HepG2 (cell line): ENCODE data around the gene PPM1M. TPM values are rescaled to one million over a fixed set of nuclear protein-coding genes. Genes with fewer than 3 reads are reported as not detected.

Experiments used
- ARNT ChIP-seq: fragments of 450-650 bp; IDR thresholded peaks from 2 replicates; pipeline ENCODE4 v1.6.1; 2017
- ARNTL ChIP-seq: sonication (generic); formaldehyde crosslinking; IDR thresholded peaks from 2 replicates; pipeline ENCODE4 v1.4.0; 2020; ENCODE audit warnings: mild to moderate bottlenecking, missing genetic modification reagents
- ELF3 ChIP-seq: IDR thresholded peaks from 2 replicates; pipeline ENCODE4 v1.6.1; 2016; ENCODE audit warnings: missing genetic modification reagents, missing compliant biosample characterization
- FOXP1 ChIP-seq, 2 experiments: fragments of 450-650 bp in 1 of 2; IDR thresholded peaks; 2 replicates each; pipeline ENCODE4 v1.6.1; 2017 to 2018; ENCODE audit warnings: antibody characterized with exemption in 1 of 2
- GTF2F1 ChIP-seq: fragments of 150-350 bp; IDR thresholded peaks from 2 replicates; pipeline ENCODE4 v1.6.1; 2014; ENCODE audit warnings: low read length
- IRF2 ChIP-seq: IDR thresholded peaks from 2 replicates; pipeline ENCODE4 v1.6.1; 2018; ENCODE audit warnings: missing genetic modification reagents, missing compliant biosample characterization
- KLF6 ChIP-seq: IDR thresholded peaks from 2 replicates; pipeline ENCODE4 v1.8.0; 2016; ENCODE audit warnings: missing biosample characterization, missing genetic modification reagents
- MBD4 ChIP-seq: IDR thresholded peaks from 2 replicates; pipeline ENCODE4 v1.6.1; 2012; ENCODE audit warnings: low read length, inconsistent platforms, borderline replicate concordance
- MLLT10 ChIP-seq: sonication (generic); formaldehyde crosslinking; IDR thresholded peaks from 2 replicates; pipeline ENCODE4 v1.4.0; 2020; ENCODE audit warnings: missing genetic modification reagents
- NR3C1 ChIP-seq: sonication (generic); formaldehyde crosslinking; IDR thresholded peaks from 2 replicates; pipeline ENCODE4 v1.4.0; 2020; ENCODE audit warnings: missing genetic modification reagents
- PRPF4 ChIP-seq: fragments of 200-400 bp; formaldehyde crosslinking; IDR thresholded peaks from 2 replicates; pipeline ENCODE4 v1.6.1; 2016; ENCODE audit warnings: low read length, low read depth; ENCODE audit not compliant: poor library complexity, severe bottlenecking
- TP53 ChIP-seq: sonication (generic); formaldehyde crosslinking; conservative IDR thresholded peaks from 2 replicates; pipeline ENCODE4 v1.4.0; 2020; ENCODE audit warnings: missing genetic modification reagents
- ZC3H4 ChIP-seq: sonication (generic); formaldehyde crosslinking; IDR thresholded peaks from 2 replicates; pipeline ENCODE4 v1.4.0; 2020; ENCODE audit warnings: missing genetic modification reagents, borderline replicate concordance
- ZZZ3 ChIP-seq: sonication (generic); formaldehyde crosslinking; IDR thresholded peaks from 2 replicates; pipeline ENCODE4 v1.4.0; 2020; ENCODE audit warnings: missing genetic modification reagents, mild to moderate bottlenecking, borderline replicate concordance
- polyA plus RNA-seq, 8 experiments: library from polyadenylated mRNA; depleted of rRNA in 3 of 8; stranded (reverse) in 7 of 8; unstranded in 1 of 8; fragments of >200 nt; fragmentation: Illumina TruSeq in 4 of 8; extraction: Trizol in 4 of 8; gene quantifications; 2 replicates each; pipeline versions ENCODE4 v1.2.1 to v1.2.3, GENCODE V29; 2011 to 2016; ENCODE audit warnings: low read depth in 4 of 8, missing spikeins in 1 of 8, mixed read lengths in 1 of 8; ENCODE audit not compliant: insufficient read depth in 1 of 8
- total RNA-seq, 5 experiments: library from RNA; depleted of rRNA; stranded (reverse); fragments of >200 nt; fragmentation: Illumina TruSeq; extraction: Trizol; gene quantifications; 2 replicates each; pipeline ENCODE4 v1.2.3, GENCODE V29; 2016; ENCODE audit warnings: low read depth in 1 of 5
- TF ChIP-seq, protein P1 (sequence below): sonication (generic); formaldehyde crosslinking; IDR thresholded peaks from 2 replicates; pipeline ENCODE4 v1.8.1; 2023; ENCODE audit warnings: mild to moderate bottlenecking, inconsistent platforms, moderate library complexity, missing genetic modification reagents, borderline replicate concordance
- TF ChIP-seq, protein P2 (sequence below): sonication (generic); formaldehyde crosslinking; IDR thresholded peaks from 2 replicates; pipeline ENCODE4 v1.5.0; 2020; ENCODE audit warnings: missing genetic modification reagents
- TF ChIP-seq, protein P3 (sequence below): conservative IDR thresholded peaks from 2 replicates; pipeline ENCODE4 v1.6.1; 2018; ENCODE audit warnings: missing genetic modification reagents
- TF ChIP-seq, protein P4 (sequence below): sonication (generic); formaldehyde crosslinking; IDR thresholded peaks from 2 replicates; pipeline ENCODE4 v1.4.0; 2020; ENCODE audit warnings: mild to moderate bottlenecking, missing genetic modification reagents
- TF ChIP-seq, protein P5 (sequence below): sonication (generic); formaldehyde crosslinking; IDR thresholded peaks from 2 replicates; pipeline ENCODE4 v1.4.0; 2020; ENCODE audit warnings: missing genetic modification reagents

The PPM1M gene
- total and polyA plus RNA-seq, 2 of the 13 experiments (the other 11 are each of a cell fraction or from before 2014, with no cell fraction given), result 2.5 to 5.9 TPM

DNA sequence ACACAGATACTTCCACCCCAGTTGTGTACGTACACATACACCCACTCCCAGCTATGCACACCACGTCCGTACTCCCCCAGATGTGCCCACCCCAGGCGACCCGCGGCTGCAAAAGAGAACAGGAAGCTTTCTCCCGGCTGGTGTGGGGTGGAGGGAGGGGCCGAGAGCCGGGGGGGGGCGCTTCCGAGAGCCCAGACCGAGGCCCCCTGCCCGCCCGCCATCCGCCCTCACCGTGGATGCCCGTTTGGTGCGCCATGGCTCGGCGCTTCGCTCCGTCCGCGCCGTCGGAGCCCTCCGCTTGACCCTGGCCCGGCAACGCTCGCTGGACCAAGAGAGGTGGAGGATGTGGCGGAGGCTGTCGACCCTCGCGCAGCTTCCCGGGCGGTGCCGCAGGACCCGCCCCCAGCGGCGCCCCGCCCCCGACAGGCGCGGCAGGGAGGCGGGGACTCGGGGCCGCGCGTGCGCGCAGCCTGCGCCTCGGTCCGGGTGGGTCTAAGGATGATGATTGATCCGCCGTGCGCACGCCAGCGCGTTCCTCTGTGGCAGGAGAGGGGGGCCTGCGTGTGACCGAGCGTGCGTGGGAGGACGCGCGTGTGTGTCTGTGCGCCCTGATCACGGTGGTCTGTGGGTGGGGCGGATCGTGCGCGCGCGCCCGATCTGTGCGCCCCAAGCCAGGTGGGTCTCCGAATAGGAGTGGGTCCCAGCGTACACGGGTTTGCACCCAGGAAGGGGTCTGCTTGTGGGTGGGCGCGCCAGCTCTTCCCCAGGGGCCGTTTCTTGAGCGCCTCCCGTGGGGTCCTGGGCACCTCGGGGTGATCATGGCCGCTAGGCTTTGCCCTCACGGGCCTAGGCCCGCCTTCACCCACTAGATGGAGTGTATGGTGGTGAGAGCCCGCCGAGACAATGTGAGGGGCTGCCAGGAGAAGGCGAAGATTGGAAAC, 6.5 kb upstream of the PPM1M start, which contains the start of gene TWF2 (continued):
- TF ChIP-seq, protein P1, sequence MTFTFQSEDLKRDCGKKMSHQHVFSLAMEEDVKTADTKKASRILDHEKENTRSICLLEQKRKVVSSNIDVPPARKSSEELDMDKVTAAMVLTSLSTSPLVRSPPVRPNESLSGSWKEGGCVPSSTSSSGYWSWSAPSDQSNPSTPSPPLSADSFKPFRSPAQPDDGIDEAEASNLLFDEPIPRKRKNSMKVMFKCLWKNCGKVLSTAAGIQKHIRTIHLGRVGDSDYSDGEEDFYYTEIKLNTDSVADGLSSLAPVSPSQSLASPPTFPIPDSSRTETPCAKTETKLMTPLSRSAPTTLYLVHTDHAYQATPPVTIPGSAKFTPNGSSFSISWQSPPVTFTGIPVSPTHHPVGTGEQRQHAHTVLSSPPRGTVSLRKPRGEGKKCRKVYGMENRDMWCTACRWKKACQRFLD, result no peak
- TF ChIP-seq PRPF4 (no peak), IRF2 (CRISPR knock-in tag) (0 out of 2 replicates have a peak, but pooled peaks have one; percentile 3), TP53 (CRISPR knock-in tag) (0 out of 2 replicates have a peak, but pooled peaks have one; percentile 46), NR3C1 (no peak), MBD4 (no peak), ZC3H4 (0 out of 2 replicates have a peak, but pooled peaks have one; percentile 61), ZZZ3 (no peak), ELF3 (CRISPR knock-in tag) (peak; percentile 23; the same call in 1 of the 2 replicates), KLF6 (no peak), ARNT (no peak), FOXP1 (IDR thresholded peaks at IDR 0.05) (no peak), FOXP1 (CRISPR knock-in tag; IDR thresholded peaks at IDR 0.05) (no peak), MLLT10 (no peak; the same call in 1 of the 2 replicates), ARNTL (CRISPR knock-in tag) (no peak), GTF2F1 (no peak)
- TF ChIP-seq, protein P2, sequence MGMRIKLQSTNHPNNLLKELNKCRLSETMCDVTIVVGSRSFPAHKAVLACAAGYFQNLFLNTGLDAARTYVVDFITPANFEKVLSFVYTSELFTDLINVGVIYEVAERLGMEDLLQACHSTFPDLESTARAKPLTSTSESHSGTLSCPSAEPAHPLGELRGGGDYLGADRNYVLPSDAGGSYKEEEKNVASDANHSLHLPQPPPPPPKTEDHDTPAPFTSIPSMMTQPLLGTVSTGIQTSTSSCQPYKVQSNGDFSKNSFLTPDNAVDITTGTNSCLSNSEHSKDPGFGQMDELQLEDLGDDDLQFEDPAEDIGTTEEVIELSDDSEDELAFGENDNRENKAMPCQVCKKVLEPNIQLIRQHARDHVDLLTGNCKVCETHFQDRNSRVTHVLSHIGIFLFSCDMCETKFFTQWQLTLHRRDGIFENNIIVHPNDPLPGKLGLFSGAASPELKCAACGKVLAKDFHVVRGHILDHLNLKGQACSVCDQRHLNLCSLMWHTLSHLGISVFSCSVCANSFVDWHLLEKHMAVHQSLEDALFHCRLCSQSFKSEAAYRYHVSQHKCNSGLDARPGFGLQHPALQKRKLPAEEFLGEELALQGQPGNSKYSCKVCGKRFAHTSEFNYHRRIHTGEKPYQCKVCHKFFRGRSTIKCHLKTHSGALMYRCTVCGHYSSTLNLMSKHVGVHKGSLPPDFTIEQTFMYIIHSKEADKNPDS (CRISPR knock-in tag), result no peak
- TF ChIP-seq, protein P3, sequence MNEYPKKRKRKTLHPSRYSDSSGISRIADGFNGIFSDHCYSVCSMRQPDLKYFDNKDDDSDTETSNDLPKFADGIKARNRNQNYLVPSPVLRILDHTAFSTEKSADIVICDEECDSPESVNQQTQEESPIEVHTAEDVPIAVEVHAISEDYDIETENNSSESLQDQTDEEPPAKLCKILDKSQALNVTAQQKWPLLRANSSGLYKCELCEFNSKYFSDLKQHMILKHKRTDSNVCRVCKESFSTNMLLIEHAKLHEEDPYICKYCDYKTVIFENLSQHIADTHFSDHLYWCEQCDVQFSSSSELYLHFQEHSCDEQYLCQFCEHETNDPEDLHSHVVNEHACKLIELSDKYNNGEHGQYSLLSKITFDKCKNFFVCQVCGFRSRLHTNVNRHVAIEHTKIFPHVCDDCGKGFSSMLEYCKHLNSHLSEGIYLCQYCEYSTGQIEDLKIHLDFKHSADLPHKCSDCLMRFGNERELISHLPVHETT (CRISPR knock-in tag), result peak; percentile 17; the same call in 1 of the 2 replicates
- TF ChIP-seq, protein P4, sequence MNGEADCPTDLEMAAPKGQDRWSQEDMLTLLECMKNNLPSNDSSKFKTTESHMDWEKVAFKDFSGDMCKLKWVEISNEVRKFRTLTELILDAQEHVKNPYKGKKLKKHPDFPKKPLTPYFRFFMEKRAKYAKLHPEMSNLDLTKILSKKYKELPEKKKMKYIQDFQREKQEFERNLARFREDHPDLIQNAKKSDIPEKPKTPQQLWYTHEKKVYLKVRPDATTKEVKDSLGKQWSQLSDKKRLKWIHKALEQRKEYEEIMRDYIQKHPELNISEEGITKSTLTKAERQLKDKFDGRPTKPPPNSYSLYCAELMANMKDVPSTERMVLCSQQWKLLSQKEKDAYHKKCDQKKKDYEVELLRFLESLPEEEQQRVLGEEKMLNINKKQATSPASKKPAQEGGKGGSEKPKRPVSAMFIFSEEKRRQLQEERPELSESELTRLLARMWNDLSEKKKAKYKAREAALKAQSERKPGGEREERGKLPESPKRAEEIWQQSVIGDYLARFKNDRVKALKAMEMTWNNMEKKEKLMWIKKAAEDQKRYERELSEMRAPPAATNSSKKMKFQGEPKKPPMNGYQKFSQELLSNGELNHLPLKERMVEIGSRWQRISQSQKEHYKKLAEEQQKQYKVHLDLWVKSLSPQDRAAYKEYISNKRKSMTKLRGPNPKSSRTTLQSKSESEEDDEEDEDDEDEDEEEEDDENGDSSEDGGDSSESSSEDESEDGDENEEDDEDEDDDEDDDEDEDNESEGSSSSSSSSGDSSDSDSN, result peak; percentile 41; the same call in 1 of the 2 replicates
- TF ChIP-seq, protein P5, sequence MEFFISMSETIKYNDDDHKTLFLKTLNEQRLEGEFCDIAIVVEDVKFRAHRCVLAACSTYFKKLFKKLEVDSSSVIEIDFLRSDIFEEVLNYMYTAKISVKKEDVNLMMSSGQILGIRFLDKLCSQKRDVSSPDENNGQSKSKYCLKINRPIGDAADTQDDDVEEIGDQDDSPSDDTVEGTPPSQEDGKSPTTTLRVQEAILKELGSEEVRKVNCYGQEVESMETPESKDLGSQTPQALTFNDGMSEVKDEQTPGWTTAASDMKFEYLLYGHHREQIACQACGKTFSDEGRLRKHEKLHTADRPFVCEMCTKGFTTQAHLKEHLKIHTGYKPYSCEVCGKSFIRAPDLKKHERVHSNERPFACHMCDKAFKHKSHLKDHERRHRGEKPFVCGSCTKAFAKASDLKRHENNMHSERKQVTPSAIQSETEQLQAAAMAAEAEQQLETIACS, result peak; percentile 84
